ENCODE data around the gene ARMCX6. TPM values are rescaled to one million over a fixed set of nuclear protein-coding genes. Genes with fewer than 3 reads are reported as not detected.
"Not testable (repeated sequence)": the region's sequence is repeated elsewhere in the genome, so short reads cannot be mapped to it uniquely, and the experiment has no call there.

The ARMCX6 gene
- total RNA-seq, 1 donor, result 45.6 TPM

DNA sequence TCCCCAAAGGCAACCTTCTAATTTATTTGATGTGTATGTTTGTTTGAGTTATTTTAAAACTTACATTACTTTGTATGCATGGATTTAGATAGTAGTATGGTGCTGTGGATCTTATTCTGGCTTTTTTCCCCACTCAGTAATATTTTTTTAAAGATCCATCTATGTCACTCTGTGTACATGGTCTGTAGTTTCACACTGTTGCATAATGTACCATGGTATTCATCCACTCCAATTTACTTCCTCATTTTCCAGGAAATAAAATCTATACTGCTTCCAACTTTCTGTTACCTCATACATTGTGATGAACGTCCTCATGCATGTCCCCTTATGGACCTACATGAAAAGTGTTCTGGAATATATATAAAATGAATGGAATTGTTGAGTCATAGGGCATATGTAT, 24.3 kb upstream of the ARMCX6 start:
- no peak overlapping the region for H3K4me3 ChIP-seq (ENCODE audit: low read depth, low read length)
- DNase-seq (ENCODE audit: low read depth), result peak; percentile 20
- TF ChIP-seq, protein P1, sequence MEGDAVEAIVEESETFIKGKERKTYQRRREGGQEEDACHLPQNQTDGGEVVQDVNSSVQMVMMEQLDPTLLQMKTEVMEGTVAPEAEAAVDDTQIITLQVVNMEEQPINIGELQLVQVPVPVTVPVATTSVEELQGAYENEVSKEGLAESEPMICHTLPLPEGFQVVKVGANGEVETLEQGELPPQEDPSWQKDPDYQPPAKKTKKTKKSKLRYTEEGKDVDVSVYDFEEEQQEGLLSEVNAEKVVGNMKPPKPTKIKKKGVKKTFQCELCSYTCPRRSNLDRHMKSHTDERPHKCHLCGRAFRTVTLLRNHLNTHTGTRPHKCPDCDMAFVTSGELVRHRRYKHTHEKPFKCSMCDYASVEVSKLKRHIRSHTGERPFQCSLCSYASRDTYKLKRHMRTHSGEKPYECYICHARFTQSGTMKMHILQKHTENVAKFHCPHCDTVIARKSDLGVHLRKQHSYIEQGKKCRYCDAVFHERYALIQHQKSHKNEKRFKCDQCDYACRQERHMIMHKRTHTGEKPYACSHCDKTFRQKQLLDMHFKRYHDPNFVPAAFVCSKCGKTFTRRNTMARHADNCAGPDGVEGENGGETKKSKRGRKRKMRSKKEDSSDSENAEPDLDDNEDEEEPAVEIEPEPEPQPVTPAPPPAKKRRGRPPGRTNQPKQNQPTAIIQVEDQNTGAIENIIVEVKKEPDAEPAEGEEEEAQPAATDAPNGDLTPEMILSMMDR (IDR thresholded peaks at IDR 0.05; ENCODE audit: insufficient read depth, low read length), result no peak

DNA sequence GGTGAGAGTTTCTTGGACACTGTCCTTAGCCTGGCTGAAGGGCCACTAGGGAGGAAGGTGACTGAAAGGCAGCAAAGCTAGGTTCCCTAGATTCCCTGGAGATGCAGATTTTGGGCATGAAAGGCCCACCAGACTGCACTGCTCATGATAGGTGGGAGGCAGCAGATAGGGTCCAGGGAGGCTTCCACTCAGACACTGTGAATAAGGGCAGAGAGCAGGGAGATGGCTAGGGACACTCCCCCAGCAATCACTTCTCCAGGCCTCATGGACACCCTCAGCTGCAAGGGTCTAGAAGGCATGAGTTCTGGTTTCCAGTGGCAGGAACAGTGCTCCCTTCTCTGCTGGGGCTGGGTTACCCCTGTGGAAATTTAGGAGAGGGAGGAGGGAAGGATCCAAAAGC, 21.8 kb upstream of the ARMCX6 start:
- no peak for DNase-seq (ENCODE audit: low read depth)

DNA sequence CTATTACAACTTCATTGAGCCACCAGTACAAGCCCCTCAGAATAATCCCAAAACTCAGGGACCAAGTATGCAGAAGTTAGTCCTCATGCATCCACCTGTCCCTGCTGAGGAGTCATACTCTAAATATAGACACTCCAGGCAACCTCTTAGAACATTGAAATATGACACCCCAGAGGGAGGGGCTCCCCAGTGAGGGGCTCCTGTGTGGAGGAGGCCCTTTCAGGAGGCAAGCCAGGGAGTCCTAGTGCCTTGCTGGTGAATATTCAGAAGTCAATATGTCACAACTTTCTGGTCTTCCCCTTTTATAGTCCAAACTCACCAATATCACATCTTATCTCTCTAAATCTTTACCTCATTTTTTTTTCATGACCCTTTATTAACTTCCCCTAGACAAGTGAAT, 1.6 kb upstream of the ARMCX6 start:
- H3K4me3 ChIP-seq (ENCODE audit: low read depth, low read length), result no peak overlapping the region
- DNase-seq (ENCODE audit: low read depth), result no peak

More for the DNA sequence above, 21.8 kb upstream of the ARMCX6 start:
- no peak overlapping the region for H3K4me3 ChIP-seq (ENCODE audit: low read depth, low read length)
- TF ChIP-seq, protein P1 (IDR thresholded peaks at IDR 0.05; ENCODE audit: insufficient read depth, low read length), result no peak

DNA sequence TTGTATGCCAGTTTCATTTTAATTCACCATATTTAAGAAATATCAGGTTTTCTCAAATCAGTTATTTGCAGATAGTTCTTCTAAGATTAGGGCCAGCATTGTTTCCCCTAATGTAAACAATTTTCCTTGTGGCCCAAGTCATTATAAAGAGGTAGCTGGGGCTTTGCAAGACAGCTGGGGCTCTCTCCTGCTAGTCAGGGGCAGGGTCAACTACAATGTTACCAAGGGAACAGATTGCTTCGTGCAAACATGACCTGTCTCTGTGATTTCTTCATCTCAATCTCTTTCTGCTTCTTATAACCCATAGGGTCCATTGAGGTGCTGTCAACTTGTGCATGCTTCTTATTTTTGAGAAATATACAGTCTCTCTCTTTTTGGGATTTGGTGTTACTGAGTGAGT, 12.1 kb downstream of the ARMCX6 start:
- TF ChIP-seq, protein P1 (IDR thresholded peaks at IDR 0.05; ENCODE audit: insufficient read depth, low read length), result no peak
- no peak overlapping the region for H3K4me3 ChIP-seq (ENCODE audit: low read depth, low read length)
- DNase-seq (ENCODE audit: low read depth), result no peak

More for the DNA sequence above, 1.6 kb upstream of the ARMCX6 start:
- TF ChIP-seq, protein P1 (IDR thresholded peaks at IDR 0.05; ENCODE audit: insufficient read depth, low read length), result no peak

DNA sequence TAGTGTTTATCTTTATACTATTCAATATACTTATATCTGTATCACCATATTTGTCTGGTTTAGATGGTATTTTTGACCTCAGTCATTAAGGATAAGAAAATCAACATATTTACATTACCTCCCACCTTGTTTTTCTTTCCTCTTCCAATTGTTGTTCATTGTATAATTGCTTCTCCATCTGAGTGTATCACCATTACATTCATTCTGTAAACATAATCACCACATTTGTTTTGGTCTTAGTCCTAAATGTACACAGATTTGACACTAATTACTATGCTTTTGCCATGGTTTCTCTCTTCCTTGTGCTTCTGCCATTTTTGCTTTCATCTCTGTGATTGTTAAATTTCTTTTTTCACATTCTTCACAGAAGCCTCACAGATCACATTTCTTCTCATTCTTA, 12.7 kb downstream of the ARMCX6 start:
- TF ChIP-seq, protein P1 (IDR thresholded peaks at IDR 0.05; ENCODE audit: insufficient read depth, low read length), result no peak
- no peak for DNase-seq (ENCODE audit: low read depth)
- H3K4me3 ChIP-seq (ENCODE audit: low read depth, low read length), result no peak overlapping the region

GRCh38 chrX:101602077-101602476, 15.7 kb downstream of the ARMCX6 start:
- TF ChIP-seq, protein P1 (IDR thresholded peaks at IDR 0.05; ENCODE audit: insufficient read depth, low read length), result no peak
- peak; percentile 62 for DNase-seq (ENCODE audit: low read depth)
- no peak overlapping the region for H3K4me3 ChIP-seq (ENCODE audit: low read depth, low read length)

DNA sequence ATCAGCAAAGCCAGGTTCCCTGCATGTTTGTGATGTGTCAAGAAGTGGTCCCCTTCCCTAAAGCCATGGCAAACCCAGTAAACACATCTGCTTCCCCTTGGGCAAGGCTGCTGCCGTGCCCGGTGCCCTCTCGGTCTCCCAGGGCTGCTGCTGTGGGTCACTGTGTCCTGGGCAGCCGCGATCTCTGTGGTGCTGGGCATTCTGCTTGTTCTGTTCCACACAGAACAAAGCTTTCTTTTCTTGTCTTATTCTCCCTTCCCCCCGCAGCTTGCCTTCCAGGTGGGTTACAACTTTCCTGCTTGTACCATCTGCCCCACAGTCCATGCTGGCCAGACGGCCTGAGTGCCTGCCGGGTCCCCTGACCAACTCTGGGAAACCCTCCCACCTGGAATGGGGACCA, 18.2 kb downstream of the ARMCX6 start:
- not testable (repeated sequence) for DNase-seq (ENCODE audit: low read depth); H3K4me3 ChIP-seq (ENCODE audit: low read depth, low read length)
